Femur (tissue), 1 donor: ENCODE data around the gene ADAT3.

Source experiments
- DNase-seq: peaks from one replicate; pipeline ENCODE4 v3.0.0-alpha.2; 2017

ADAT3 gene

DNA sequence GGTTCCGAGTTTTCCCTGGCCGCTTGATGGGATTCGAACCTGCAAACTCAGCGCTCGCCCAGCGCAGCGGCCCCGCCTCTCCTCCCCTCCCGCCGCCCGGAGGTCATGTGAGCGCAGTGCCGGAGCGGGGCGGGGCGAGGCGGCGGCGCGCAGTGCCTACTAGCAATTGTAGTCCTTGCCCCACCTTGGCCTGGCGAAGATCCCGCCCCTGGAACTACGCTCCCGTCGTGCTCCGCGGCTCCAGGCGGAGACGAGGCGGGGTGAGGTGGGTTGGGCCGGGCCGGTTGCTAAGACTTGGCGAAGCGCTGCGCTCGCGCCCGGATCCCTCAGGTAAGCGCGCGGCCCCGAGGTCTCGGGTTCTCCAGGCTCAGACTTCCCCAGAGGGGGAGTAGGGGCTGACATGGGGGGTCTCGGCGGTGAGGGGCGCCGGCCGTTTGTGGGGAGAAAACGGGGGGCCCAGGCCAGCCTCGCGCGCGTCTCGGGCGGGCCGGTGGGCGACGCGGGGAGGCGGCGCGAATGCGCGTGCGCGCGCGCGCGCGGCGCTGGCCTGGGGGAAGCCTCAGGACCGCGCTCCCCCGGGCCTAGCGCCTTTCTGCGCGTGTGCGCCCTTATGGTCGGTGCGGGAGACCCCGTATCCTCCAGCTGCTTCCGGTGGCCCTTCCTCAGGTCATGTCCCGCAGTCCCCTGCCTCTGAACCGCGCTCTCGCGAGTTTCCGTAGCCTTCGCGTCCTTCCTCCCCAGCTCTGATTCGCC, at the start of gene ADAT3, which contains the start of gene SCAMP4:
ADAT3 (plus strand) TSS at position 290 of the 753 bp plus-strand sequence. CDS start 6,649 bp downstream, outside the sequence.
SCAMP4 (plus strand) TSS at position 290 of the 753 bp plus-strand sequence. CDS start 9,621 bp downstream, outside the sequence.
- DNase-seq, result peak; percentile 100

DNA sequence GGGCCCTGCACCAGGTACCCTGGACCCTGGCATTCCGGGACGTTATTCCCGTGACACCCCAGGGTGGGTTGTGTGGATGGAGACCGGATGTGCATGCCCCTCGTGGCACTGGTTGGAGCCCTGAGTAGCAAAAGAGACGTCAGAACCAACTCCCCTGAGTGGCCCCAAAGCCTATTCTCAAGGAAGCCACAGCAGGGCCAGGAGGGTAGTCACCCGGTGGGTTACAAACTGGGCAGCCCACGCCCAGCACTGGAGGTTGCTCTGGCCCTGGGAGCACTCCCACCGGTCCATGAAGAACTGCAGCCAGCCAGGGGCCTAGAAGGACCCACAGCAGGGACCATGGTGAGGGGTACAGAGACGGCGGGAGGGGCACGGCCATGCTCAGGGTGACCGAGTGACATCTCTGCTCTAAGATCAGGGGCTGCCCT, 49.4 kb upstream of the ADAT3 start:
- DNase-seq, result no peak

DNA sequence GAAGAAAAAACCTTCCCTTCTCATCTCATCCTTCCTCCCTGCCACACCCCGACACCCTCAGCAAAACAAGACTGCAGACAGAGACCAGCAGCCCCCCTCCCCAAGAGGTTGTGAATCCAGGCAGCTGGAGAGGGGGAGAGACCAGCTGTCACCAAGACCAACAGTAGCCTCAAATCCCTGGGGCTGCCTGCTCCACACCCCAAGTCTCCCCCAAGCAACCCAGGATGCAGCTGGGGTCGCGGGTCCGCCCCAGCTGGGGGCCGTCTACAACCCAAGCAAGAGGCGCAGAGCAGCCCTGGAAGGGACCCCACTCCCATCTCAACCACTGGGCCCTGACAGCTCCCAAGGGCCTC, 48.9 kb upstream of the ADAT3 start:
- peak; percentile 68 for DNase-seq

DNA sequence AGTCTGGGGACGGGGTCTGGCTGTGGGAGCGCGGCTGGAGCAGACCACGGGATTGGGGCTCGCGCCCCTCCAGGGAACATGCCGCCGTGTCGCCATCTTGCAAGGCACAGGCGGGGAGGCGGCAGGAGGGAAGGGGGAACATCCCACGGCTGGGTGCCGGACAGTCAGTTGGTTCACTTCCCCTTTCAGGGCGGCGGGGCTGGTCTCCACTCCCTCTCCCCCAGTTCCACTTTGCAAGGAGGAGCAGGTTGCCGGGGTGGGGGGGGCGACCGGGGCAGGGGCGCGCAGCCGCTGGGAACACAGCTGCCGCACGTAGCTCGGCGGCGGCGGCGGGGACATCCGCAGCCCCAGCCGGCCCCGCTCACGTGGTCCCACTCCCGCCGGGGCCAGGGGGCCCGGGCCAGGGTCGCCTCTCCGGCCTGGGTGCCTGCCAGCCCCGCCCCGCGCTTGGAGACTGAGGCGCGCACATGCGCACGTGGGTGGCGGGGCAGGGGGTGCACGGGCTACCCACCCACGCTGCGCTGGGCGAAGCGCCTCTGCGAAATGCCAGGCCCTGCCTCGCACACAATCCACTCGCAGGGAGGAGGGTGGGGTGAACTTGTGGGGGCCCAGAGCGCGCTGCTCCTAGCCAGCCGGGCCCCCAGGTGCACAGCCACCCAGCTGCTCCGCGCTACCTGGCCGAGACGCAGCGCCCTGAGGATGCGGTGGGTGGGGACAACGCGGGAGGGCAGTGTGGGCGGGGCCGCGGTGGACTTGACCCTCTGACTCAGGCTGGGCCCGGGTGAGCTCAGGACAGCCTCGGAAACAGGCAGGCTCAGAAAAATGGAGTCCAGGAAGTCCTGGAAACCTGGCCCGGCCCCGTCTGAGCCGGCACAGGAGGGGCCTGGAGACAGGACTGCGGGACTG, 48.2 kb upstream of the ADAT3 start:
- peak; percentile 83 for DNase-seq

DNA sequence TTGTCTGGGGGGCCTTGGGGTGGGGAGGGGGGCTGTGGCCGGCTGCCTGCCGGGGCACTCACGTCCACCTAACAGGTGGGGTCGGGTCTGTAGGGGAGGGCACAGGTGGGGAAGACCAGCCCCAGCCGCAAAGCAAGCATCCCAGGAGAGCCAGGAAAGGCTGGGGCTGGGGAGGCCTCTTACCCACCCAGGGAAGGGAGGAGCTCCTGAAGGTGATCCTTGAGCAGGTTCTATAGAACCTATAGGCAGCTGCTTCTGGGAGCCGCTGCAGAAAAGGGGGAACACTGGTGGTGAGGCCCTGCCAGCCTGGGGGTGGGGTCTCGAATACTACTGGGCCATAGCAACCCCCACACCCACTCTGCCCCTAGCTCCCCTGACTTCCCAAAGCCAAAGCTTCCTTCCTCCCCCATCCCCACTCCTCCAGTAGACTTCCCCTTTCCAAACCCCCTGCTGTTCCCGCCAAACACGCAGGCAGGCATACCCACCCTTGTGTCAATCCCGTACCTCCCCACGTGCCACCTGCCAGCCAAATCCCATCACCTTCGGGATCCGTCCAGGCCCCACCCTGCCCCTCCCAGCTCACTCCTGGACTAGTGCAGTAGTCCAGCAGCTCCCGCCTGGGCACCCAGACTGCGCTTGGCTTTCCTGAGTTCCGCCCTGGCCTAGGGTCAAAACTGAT, 47.4 kb upstream of the ADAT3 start:
- no peak for DNase-seq

DNA sequence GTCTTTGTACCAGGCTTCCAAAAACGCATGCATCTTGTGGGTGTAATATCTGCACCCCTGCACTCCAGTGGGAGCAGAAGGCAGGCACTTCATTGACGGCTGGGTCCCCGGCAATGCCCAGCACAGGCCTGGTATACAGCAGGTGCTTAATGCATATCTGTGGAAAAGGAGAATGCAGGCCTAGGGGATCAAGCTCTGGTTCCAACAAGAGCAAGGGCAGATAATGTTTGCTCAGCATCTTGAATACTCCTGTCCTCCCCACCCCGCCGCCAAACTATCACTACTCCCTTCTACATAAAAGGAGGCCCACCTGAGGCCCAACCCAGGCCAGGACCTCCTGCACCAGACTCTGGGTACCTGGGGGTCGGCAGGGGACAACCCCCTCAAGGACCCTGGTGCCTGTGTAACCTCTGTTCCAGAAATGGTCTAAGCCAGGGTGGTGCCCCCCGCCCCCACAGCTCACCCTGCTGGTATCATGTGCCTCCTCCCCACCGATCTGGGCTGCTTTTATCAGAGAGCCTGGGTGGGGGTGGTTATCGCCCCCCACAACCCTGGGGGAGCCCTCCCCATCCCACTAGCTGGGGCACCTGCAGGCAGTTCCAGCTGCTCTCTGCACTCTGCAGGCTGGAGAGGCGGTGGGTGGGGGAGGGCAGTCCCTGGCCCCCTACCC, 46.7 kb upstream of the ADAT3 start:
- no peak for DNase-seq

DNA sequence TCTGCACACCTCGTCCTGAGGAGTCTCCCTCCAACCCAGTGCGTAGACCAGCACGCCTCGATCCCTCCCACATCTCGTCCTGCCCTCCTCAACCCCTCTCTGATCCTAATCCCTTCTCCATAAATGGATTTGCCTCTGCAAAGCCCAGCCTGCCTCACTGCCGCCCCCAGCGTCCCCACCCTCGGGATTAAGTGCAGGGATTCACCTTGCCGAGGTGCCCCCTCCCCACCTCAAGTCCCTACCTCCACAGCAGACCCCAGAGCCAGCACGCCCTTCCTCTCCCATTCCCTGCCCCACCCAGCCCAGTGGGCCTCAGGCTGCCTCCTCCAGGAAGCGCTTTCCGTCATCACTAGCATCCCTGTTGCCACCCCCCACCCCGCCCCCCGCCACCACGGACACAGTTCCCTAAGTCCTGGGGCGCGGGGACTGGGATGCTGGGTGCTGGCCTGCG, 45.8 kb upstream of the ADAT3 start:
- DNase-seq, result no peak

DNA sequence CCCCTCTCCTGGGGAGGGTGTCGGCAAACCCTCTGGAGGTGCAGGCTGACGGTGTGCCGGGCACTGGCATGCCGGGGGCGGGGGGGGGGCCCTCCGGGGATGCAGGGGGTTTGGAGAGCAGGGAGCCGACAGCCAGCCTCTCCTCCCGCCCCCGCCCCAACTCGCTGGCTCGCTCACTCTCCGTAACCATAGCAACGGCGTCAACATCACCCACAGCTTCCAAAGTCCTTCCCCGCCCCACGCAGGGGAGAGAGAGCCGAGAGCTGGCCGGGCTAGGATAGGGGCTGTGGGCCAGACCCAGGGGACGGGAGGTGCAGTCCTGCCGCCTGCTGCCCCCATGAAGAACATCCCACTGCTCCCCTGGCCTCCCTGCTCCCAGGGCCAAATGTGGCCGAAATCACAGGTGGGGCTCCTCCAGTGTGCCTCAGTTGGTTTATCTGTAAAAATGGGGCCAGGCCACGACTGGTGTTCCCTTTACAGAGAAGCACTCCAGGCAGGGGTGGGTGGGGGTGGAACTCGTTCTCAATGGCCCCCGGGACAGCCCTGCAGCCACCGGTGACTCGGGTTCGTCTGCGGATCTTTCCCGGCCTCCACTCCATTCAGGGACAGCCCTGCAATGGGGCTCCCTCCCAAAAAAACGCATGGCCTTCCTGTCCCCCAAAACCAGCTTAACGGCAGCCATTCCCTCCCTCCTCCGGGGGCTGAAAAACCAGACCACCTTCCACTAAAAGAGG, 45.0 kb upstream of the ADAT3 start:
- peak; percentile 90 for DNase-seq

DNA sequence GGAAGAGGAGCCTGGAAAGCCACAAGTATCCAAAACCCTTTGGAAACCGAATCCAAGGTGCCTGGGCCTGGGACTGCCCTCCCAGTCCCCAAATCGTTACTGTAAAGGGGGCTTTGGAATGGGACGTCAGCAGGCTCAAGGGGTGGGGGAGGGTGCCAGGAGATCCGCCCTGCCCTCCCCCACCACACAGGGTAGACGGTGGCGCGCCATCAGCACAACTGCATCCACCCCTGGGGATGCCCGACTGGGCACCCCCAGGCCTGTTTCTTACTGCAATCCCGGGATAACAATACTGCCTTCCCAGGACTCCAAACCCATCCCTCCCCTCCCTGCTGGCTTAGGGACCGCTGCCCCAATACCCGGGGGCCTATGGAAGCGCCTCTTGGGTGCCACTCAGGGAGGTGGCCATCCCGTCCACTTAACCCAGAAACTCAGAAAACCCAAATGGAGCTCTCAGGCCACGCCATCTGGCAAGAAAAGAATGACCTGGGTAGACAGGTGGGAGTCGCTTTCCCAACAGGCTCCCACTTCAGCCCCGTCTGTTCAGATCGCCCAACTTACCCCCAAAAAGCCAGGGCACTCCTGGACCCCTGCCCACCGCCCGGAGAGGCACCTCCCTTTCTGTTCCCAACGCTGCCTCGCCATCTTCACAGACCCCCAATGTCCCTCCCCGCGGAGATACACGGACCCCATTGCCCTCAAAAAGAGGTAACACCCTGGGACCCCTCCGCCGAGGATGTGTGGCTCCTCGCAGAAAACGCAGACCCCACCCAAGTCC, 44.2 kb upstream of the ADAT3 start:
- no peak for DNase-seq

DNA sequence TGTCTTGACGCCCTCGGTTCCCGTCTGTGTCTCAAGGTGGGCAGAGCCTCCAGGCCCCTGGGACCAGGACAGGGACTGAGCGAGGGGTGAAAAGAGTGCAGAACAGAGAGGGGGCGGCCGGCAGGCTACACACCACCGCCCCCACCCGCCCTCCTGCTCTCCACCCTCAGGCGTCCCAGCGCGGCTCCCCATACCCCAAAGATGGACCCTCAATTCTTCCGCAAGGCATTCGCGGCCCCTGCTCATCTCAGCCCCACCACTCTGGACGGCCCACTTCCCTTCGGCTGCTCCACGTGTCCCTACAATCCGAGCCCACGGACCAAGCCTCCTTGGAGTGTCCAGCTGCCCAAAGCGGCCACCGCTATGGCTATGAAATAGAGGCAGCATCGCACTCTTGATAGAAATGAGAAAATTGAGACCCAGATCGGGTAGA, 43.6 kb upstream of the ADAT3 start:
- no peak for DNase-seq

DNA sequence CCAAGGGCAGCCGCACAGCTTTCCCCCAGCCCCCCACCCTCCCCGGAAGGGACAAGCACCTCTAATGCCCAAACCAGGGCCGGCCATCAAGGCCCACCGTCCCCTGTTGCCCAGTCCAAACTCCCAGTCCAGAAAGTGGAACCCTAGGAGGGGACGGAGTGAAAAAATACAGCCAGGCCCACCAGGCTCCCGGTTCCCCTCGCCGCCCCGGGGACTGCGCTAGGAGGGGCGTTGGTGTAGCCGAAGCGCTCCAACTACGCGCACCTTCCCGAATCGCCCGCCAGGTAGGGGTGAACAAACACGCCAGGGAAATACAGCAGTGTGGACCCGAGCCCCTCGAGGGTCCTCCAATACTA, 43.2 kb upstream of the ADAT3 start:
- DNase-seq, result no peak

DNA sequence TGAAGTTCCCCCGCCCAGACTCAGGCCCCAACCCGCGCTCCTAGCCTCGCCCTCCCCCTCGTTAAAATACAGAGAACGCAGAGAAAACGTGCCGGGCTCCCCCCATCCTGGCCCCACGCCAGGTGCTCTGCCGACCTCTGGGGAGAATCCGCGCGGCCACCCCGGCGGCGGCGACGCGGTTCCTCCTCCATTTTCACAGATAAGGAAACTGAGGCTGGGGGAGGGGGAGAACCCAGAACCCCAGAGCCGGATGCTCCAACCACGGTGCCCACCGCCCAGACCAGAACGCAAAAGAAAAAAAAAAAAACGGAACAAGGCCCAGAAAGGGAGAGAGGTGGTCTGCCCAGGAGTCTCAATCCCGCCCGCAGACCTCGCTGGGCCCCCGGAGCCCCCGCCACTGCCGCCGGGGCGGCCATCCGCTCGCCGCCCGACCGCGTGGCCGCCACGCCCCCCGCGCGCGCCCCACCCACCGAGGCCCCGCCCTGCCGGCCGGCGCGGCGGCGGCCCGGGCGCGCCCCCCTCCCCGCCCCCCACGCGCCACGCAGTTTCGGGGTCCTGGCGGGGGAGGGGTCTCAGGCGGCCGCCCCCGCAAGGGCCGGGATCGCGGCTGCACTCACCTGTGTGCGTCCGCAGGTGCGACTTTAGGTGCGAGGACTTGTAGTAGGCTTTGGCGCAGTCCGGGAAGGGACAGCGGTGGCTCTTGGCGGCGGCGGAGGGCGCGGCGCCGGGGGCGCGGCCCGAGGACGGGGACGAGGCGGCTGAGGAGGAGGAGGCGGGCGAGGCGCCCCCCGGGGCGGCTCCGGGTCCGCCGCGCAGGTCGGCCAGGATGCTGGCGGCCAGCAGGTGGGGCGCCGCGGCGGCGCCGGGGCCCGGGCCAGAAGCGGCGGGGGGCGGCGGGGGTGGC, 42.5 kb upstream of the ADAT3 start:
- peak; percentile 64 for DNase-seq

DNA sequence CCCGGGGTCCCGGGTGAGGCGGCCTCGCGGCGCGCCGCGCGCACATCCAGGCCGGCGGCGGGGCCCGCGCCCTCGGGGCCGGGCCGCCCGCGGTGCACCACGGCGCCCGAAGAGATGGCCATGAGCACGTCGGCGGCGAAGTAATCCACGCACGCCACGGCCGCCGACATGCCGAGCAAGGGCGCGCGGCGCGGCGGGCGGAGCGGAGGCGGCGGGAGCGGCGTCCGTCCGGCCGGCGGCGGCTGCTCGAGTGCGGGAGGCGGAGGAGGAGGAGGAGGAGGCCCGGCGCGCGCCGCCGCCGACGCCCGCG, 41.9 kb upstream of the ADAT3 start, which contains the start of gene KLF16:
KLF16 (minus strand) TSS at position 252 of the 310 bp plus-strand sequence; CDS start at position 170, 82 bp downstream.
- no peak for DNase-seq

DNA sequence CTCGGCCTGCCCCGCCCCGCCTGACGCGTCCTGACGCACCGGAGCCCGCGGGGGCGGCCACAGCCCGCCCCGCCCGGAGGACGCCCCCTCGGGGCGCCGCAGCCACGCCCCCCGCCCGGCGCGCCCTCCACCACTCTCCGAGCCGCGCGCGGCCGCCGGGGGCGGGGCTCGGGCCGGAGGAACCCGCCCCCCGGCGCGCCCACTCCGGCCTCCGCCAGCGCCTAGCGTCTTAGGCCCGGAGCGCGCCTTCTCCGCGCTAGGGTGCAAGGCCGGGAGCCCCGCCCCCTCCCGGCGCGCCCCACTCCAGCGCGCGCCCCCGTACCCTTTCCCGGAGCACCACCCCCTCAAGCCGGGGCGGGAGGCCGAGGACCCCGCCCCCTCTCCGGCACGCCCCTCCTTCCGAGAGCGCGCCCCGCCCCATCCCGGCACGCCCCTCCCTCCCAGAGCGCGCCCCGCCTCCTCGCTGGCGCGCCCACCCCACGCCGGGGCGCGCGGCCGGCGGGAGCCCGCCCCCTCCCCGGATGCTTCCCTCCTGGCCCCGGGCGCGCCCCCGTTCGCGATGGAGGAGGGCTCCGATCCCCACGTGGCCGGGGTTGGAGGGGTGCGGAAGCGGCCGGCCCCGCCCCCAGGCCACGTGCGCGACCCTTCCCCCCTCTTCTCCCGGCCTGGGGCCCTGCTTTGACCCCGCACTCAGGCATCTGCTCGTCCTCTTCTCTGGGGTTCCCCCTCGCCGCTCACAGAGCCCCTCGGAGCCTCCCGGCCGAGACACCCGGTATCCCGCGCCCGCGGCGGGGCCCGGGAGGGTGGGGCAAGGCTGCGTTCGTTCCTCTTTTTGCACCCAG, 41.3 kb upstream of the ADAT3 start:
- peak; percentile 94 for DNase-seq

DNA sequence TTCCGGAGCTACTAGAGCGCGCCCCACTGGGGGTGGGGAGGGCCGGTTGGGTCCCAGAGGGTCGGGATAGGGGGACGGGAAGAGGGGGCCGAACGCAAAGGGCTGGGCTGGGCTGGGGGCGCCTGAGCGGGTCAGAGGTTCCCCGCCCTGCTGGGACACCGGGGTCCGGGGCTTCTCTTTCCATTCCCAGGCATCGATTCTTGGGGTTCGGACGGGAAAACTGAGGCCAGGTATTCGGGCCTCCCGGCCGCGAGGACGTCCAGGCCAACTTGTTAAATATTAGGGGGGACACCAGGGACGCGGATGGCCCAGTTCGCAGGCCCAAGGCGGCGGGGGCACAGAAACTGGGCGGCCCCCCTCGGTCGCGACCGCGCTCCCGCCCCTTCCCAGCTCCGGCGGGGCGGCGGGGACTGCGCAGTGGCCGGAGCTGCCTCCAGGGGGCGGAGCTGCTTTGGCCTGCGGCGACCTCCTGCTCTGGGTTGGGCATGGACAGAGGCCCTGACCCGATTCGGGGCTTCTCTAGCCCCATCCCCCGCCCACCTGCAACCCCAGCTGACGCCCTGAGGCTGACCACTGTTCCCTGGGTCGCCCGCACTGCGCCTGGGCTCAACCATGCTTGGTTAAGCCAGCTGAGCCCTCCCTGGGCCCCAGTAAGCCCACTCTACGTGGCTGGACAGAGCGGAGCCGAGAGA, 40.6 kb upstream of the ADAT3 start:
- DNase-seq, result peak; percentile 83

DNA sequence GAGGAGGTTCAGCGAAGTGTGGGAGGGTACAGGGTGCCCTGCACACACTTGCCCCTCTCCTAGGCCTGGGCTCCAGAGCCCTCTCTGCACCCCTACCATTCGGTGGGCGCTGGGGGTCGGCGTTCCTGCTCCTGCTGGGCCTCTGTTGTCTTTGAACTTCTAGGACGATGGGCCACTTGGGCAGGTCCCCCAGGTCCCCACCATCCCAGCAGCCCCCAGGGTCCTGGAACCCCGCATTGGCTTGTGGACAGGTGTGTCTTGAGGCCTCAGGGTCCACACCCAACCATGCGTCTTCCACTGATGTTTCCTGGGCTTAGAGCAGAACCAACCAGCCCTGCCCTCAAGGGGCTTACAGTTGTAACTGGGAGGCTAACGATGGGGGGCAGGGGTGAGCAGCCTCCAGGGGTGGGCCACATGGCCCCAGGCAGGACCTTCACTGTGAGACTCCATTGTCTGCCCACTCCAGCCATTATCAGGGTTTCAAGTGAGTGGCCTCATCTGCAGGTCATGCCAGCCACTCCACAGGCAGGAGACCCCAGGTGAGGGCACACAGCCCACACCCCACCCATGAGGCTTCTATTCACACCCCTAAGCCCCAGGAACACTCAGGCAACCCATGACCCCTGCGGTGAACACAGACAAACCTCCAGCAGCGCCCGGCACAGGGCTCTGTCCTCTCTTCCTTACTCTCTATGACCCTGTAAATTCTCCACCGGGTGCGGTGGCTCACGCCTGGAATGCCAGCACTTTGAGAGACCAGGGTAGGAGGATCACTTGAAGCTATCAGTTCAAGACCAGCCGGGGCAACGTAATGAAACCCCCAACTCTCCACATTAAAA, 39.8 kb upstream of the ADAT3 start:
- DNase-seq, result no peak

DNA sequence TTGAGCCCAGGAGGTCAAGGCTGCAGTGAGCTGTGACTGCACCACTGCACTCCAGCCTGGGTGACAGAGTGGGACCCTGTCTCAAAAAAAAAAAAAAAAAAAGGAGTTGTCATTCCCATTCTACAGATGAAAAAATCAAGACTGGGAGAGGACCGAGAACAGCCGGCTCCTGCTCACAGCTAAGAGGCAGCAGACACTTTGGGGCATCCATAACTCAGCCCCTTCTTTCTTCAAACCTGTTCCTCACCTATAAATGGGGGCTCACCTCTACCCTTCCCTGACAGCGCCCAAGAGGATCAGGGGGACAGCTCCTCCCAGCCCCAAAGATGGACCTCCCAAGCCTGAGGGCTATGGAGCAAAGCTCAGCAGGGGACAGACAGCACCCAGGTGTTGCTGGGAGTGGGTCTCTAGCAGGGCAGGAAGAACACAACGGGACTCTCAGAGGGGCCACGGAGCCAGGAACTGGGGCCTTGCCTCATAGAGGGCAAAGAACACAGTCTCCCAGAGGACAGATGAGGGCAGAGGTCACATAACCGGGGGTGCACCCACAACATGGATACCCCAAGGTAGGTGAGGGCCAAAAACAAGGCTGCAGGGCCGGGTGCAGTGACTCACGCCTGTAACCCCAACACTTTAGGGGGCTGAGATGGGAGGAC, 38.4 kb upstream of the ADAT3 start:
- no peak for DNase-seq
